B cell (primary cell): ENCODE measurements around the gene RFT1. TPM values are rescaled to one million over a fixed set of nuclear protein-coding genes. Genes with fewer than 3 reads are reported as not detected.

Source experiments
- ATAC-seq: fragments of 200-7000 bp; cut with Tn5 transposase; one replicate; pipeline ENCODE4 v1.10.0; 2021; ENCODE audit warnings: low read depth, mild to moderate bottlenecking, moderate number of reproducible peaks, moderate library complexity
- CTCF ChIA-PET: fragments of 350-600 bp; sonication (Branson Sonifier 250); formaldehyde crosslinking; loops from one replicate; lab custom pipeline; 2021; ENCODE audit warnings: antibody characterized with exemption, inconsistent platforms; lab: Charles Lee
- POLR2A ChIA-PET: fragments of 350-600 bp; sonication (Branson Sonifier 250); formaldehyde crosslinking; loops from one replicate; lab custom pipeline; 2021; ENCODE audit warnings: antibody characterized with exemption; lab: Charles Lee
- DNase-seq: peaks from one replicate; pipeline ENCODE4 v3.0.0; 2013
- H2AFZ ChIP-seq: 2 replicates; pipeline ENCODE4 v1.6.1; 2012; ENCODE audit warnings: mild to moderate bottlenecking, low read depth, low read length; ENCODE audit not compliant: insufficient read depth, poor library complexity, severe bottlenecking
- H3K27ac ChIP-seq, 2 donors: 1 replicate in 1 of 2; 2 replicates in 1 of 2; pipeline ENCODE4 v1.5.1; 2012 to 2013; ENCODE audit warnings: low read length in 2 of 2, mild to moderate bottlenecking in 2 of 2, moderate library complexity in 1 of 2
- H3K27me3 ChIP-seq, 4 experiments: fragments of 200-600 bp in 1 of 4; sonication (generic) in 1 of 4; replicated peaks in 1 of 4; 1 replicate in 2 of 4; 2 replicates in 2 of 4; pipeline versions ENCODE4 v1.6.1 to v1.7.0; 2013 to 2016; ENCODE audit warnings: low read length in 3 of 4, mild to moderate bottlenecking in 2 of 4, mixed read lengths in 1 of 4, moderate library complexity in 1 of 4; ENCODE audit not compliant: insufficient read depth in 4 of 4, control insufficient read depth in 3 of 4; ENCODE audit errors: control extremely low read depth in 1 of 4
- H3K36me3 ChIP-seq, 2 experiments: replicated peaks in 1 of 2; 1 replicate in 1 of 2; 2 replicates in 1 of 2; pipeline versions ENCODE4 v1.6.1 to v1.7.1; 2013; ENCODE audit warnings: low read length in 1 of 2; ENCODE audit not compliant: insufficient read depth in 2 of 2, control insufficient read depth in 1 of 2; ENCODE audit errors: control extremely low read depth in 1 of 2, extremely low read depth in 1 of 2
- H3K4me1 ChIP-seq, 2 donors: fragments of 200-600 bp in 1 of 2; sonication (generic) in 1 of 2; 1 replicate in 1 of 2; 2 replicates in 1 of 2; pipeline versions ENCODE4 v1.5.1 to v1.6.1; 2013 to 2017; ENCODE audit warnings: low read length in 2 of 2; ENCODE audit not compliant: control insufficient read depth in 2 of 2, insufficient read depth in 2 of 2
- H3K4me2 ChIP-seq: replicated peaks from 2 replicates; pipeline ENCODE3; 2012; ENCODE audit warnings: mild to moderate bottlenecking, low read depth, low read length; ENCODE audit not compliant: poor library complexity, severe bottlenecking
- H3K4me3 ChIP-seq, 5 experiments: fragments of 200-600 bp in 1 of 5; sonication (generic) in 1 of 5; 1 replicate in 3 of 5; 2 replicates in 2 of 5; pipeline versions ENCODE4 v1.5.1 to v1.7.0; 2011 to 2016; ENCODE audit warnings: low read length in 4 of 5, mild to moderate bottlenecking in 4 of 5, low read depth in 2 of 5, control low read depth in 1 of 5, moderate library complexity in 1 of 5; ENCODE audit not compliant: insufficient read depth in 1 of 5; ENCODE audit errors: control extremely low read depth in 1 of 5, extremely low read depth in 1 of 5
- H3K79me2 ChIP-seq: fragments of 200-600 bp; sonication (generic); one replicate; pipeline ENCODE4 v1.6.0; 2016; ENCODE audit warnings: low read length; ENCODE audit not compliant: control insufficient read depth, insufficient read depth
- H3K9ac ChIP-seq: fragments of 200-600 bp; sonication (generic); 2 replicates; pipeline ENCODE4 v1.6.1; 2017; ENCODE audit warnings: mild to moderate bottlenecking, low read length, moderate library complexity
- H3K9me3 ChIP-seq, 3 donors: one replicate each; pipeline versions ENCODE4 v1.6.1 to v1.7.1; 2013; ENCODE audit warnings: low read length in 2 of 3; ENCODE audit not compliant: control insufficient read depth in 2 of 3, insufficient read depth in 1 of 3; ENCODE audit errors: control extremely low read depth in 1 of 3
- H4K20me1 ChIP-seq: 2 replicates; pipeline ENCODE4 v1.6.0; 2012; ENCODE audit warnings: mild to moderate bottlenecking, low read length; ENCODE audit not compliant: insufficient read depth, control insufficient read depth, poor library complexity, severe bottlenecking
- H3K27ac Mint-ChIP-seq: one replicate; pipeline ENCODE4 v1.8.0; 2021; ENCODE audit warnings: mixed read lengths
- H3K27me3 Mint-ChIP-seq: one replicate; pipeline ENCODE4 v1.8.0; 2021; ENCODE audit warnings: mixed read lengths
- H3K4me1 Mint-ChIP-seq: one replicate; pipeline ENCODE4 v1.8.0; 2021; ENCODE audit warnings: mixed read lengths
- H3K4me3 Mint-ChIP-seq: one replicate; pipeline ENCODE4 v1.8.0; 2021; ENCODE audit warnings: mixed read lengths
- H3K9me3 Mint-ChIP-seq: one replicate; pipeline ENCODE4 v1.8.0; 2022; ENCODE audit warnings: mixed read lengths; ENCODE audit not compliant: insufficient read depth
- EZH2 ChIP-seq: IDR thresholded peaks from 2 replicates; pipeline ENCODE4 v1.6.1; 2012; ENCODE audit warnings: borderline replicate concordance, low read depth, mild to moderate bottlenecking, moderate library complexity, low read length; ENCODE audit not compliant: insufficient read depth, poor library complexity, severe bottlenecking
- WGBS: methylation state at CpG from one replicate; pipeline ENCODE4 v1.1.5; 2013; ENCODE audit warnings: missing lambda C conversion rate; ENCODE audit not compliant: insufficient coverage; 5-methylcytosine and 5-hydroxymethylcytosine counted together
- intact Hi-C: fragments of 100-400 bp; cut with micrococcal nuclease; formaldehyde crosslinking; loops from one replicate; pipeline ENCODE4 v1.10.0; 2022
- polyA plus RNA-seq: library from polyadenylated mRNA; depleted of rRNA; stranded (reverse); fragments of >200 nt; gene quantifications from 2 replicates; pipeline ENCODE4 v1.2.3, GENCODE V29; 2012
- total RNA-seq, 2 donors: library from RNA; stranded (reverse); fragments of 120-200 nt in 1 of 2; gene quantifications; 1 replicate in 1 of 2; 2 replicates in 1 of 2; pipeline versions ENCODE4 v1.2.3 to v1.2.4, GENCODE V29; 2013 to 2022
- TF ChIP-seq, protein P1 (sequence below): fragments of 200-600 bp; IDR thresholded peaks from one replicate; pipeline ENCODE4 v1.8.0; 2022; ENCODE audit warnings: antibody characterized with exemption, mild to moderate bottlenecking

RFT1 gene
- total and polyA plus RNA-seq, 2 donors (not counting 1 experiment from before 2014, with no cell fraction given), result 12.1 to 28.9 TPM

DNA sequence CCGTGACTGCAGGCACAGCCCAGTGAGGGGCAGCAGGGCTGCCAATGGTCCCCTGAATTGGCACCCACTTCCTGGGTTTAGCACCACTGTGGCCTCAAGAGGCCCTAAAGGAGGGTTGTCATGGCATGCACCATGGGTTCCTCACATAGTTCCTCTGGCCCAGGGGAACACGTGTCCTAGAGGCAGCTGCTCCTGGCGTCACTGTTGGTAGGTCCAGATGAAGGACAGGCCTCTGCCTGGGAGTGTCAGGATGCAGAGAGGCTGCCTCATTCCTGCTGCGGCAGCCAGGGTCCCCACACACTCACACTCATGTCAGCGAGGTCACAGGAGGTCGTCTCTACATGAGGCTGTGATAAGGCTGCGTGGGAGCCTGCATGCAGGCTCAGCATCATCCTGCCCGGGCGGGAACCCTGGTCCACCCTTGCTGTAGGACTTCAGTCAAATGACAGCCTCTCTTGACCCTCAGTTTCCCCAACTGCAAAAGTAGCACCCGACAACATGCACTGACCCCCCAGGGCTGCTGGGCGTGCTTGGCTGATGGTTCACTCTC, 58.3 kb downstream of the RFT1 start:
- no peaks in the 10 kb centered on the region for H3K9me3 Mint-ChIP-seq
- 90% methylated on average over 9 of the region's 11 CpGs for WGBS
- peak overlapping the region; percentile 93 for H2AFZ ChIP-seq

More for the DNA sequence above, 58.3 kb downstream of the RFT1 start:
- peaks cover 12 to 21% of the 10 kb centered on the region in 2 donors for H3K4me1 ChIP-seq
- Mint-ChIP-seq H3K4me3 (peak overlapping the region; percentile 95), H3K4me1 (peaks cover 17% of the 10 kb centered on the region), H3K27ac (peak overlapping the region; percentile 90), H3K27me3 (no peaks in the 10 kb centered on the region)
- no peaks in the 10 kb centered on the region for H3K79me2 ChIP-seq
- H3K4me2 ChIP-seq, result peak overlapping the region; percentile 97
- H4K20me1 ChIP-seq, result no peaks in the 10 kb centered on the region
- DNase-seq (no peak), ATAC-seq (no peak)
- peak overlapping the region; percentile 83 for H3K9ac ChIP-seq
- H3K36me3 ChIP-seq, result no peaks in the 10 kb centered on the region
- CTCF ChIA-PET, result interaction anchor here (1.0 to 3.9 kb wide), 13 partner anchors 14 to 329 kb away, joined by 3 to 18 read pairs (median 4); no protein-coding TSS in a partner anchor
- no peak overlapping the region for H3K27ac ChIP-seq
- no peaks in the 10 kb centered on the region for H3K9me3 ChIP-seq
- no peak for TF ChIP-seq EZH2
- TF ChIP-seq, protein P1, sequence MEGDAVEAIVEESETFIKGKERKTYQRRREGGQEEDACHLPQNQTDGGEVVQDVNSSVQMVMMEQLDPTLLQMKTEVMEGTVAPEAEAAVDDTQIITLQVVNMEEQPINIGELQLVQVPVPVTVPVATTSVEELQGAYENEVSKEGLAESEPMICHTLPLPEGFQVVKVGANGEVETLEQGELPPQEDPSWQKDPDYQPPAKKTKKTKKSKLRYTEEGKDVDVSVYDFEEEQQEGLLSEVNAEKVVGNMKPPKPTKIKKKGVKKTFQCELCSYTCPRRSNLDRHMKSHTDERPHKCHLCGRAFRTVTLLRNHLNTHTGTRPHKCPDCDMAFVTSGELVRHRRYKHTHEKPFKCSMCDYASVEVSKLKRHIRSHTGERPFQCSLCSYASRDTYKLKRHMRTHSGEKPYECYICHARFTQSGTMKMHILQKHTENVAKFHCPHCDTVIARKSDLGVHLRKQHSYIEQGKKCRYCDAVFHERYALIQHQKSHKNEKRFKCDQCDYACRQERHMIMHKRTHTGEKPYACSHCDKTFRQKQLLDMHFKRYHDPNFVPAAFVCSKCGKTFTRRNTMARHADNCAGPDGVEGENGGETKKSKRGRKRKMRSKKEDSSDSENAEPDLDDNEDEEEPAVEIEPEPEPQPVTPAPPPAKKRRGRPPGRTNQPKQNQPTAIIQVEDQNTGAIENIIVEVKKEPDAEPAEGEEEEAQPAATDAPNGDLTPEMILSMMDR, result no peak
- no peaks in the 10 kb centered on the region for H3K27me3 ChIP-seq
- POLR2A ChIA-PET, result interaction anchor here (0.6 kb wide), 1 partner anchor 12 kb away, joined by 3 read pairs; no protein-coding TSS in a partner anchor
- peak overlapping the region in 2 of 5 experiments; percentile 78 to 88 for H3K4me3 ChIP-seq
- intact Hi-C loops, result loop anchor here (1.0 to 2.0 kb wide), 9 partner anchors 26 to 366 kb away; partner anchors contain the start of genes NEK4, SFMBT1, SPCS1 and STIMATE
